HG03442 (cell line): Measurements from ENCODE around the gene GRIK5.
"Not testable (repeated sequence)": the region's sequence is repeated elsewhere in the genome, so short reads cannot be mapped to it uniquely, and the experiment has no call there.

ENCODE experiments used
- ATAC-seq: cut with Tn5 transposase; IDR thresholded peaks from one replicate; pipeline ENCODE4 v1.9.1; 2021; ENCODE audit warnings: mild to moderate bottlenecking, moderate library complexity; ENCODE audit not compliant: unreplicated experiment

GRIK5 gene

DNA sequence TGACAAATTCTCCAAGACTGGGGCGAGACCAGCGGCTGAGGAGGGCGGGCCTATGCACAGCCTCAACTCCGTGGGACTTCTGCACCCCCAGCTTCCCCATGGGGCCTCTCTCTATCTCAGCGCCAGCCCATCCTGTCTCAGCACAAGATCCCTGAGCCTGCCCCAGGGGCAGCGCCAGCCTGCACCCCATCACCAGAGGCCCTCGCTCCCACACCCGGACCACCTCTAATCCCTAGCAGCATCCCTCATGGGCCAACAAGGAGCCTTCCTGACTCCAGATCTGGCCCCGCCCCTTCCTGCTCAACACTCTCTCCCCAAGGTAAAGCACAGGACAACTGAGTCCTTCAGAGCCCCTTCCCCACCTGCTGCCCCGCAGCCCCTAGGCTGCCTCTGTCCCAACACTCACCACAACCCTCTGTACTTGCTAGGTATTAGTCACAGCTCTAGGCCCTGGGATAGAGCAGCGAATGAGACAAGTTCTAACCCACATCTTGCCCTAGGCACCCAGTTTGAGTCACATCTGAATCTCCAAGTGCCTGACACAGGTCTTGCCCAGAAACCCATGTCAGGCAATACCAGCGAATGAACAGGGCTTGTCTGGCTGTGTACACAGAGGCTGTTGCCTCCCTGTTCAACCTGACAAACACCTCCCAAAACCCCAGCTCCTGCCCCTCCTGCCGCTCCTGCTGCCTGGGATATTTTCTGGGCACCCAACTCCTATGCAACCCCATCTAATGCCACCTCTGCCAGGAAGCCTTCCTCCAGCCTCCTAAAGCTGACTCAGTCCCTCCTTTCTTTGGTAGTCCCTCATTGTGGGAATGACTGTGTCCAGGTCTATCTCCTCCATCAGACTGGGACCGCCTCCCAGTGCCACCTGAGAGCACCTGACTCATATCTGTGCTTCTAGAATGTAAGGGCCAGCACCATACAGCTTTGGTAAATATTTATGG is 18.6 kb downstream of the GRIK5 start:
- ATAC-seq = no peak

DNA sequence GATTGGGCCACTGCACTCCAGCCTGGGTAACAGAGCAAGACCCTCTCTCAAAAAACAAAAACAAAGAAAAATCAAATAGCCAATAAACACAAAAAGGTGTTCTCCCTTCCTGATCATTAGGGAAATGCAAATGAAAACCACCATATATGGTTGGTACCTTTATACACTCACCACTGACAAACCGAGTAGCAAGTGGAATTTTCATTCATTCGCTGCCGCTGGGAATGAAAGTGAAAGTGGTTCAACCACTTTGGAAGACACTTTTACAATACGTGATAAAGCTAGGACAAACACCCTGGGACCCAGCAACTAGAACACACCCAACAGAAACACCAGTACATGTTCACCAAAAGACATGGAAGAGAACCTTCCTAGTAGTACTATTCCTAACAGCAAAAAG is 21.0 kb downstream of the GRIK5 start:
- no peak for ATAC-seq

DNA sequence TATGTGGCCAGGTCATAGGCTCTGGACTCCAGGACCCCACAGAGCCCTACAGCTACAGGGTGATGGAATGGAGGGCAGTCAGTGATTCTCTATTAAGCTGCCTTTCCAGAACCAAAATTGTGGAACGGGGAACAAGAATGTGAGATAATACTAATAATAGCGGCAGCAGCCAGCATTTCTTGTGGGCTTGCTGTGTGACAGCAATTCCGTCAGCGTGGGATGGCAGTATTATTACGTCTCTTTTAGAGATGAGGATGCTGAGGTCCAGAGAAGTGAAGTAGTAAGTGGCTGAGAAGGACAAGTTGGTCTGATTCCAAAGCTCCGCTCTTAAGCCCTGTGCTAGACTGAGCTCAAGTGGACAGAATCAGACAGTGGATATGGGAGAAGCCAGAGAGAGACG is 24.4 kb downstream of the GRIK5 start:
- ATAC-seq = no peak

DNA sequence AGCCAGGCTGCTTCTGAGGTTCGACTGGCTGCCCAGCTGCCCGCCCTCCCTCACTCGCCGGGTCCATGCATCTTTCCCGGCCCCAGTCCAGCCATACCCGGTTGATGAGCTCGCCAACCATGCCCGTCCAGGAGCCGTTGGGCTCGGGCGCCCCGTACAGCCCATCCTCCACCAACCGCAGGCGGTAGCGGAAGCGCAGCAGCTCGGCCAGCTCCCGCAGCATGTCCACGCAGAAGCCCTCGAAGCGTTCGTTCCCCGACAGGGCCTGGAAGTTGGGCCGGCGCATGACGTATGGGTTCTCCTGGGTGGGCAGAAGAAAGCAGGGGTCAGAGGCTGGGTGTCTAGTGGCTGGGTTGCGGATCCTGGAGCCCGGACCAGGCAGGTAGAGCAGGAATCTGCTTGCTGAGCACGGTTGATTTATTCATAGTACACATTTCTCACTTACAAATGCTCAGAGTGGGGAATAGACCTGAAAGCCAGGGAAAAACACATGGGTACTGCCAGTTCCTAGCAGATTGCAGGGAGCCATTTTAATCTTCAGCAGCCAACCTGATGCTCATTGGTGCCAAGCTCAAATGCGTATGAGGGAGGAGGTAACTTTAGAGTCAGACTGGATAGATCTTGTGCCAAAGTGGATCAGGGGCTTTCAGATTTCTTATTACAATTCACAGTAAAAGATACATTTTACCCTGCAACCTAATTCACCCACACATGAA is 27.4 kb downstream of the GRIK5 start:
- ATAC-seq = no peak

DNA sequence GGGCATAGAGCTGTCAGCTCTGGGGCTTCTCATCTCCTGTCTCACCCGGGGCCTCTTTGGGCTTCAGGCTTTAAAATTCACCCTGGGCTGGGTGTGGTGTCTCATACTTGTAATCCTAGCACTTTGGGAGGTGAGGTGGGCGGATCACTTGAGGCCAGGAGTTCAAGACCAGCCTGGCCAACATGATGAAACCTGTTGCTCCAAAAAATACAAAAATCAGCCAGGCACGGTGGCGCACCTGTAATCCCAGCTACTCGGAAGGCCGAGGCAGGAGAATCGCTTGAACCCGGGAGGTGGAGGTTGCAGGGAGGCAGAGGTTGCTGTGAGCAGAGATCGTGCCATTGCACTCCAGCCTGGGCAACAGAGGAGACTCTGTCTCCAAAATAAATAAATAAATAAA is 29.5 kb downstream of the GRIK5 start:
- not testable (repeated sequence) for ATAC-seq

DNA sequence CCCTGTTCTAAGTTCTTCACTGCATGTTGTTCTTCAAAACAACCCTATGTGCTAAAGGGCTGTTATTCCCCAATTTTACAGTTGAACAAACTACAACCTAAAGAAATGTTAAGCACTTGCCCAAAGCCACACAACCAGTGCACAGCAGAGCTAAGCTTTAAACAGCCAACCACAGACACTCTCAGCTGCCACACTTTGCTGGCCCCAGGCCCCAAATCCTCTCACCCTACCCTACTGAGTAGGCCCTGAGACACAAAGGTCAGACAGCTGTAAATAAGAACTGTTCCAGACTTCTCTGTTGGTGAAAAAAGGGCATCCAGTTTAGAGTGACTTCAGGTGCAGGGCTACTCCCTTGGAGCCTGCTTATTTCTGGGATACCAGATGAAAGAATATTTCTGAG is 30.0 kb downstream of the GRIK5 start:
- ATAC-seq = no peak

DNA sequence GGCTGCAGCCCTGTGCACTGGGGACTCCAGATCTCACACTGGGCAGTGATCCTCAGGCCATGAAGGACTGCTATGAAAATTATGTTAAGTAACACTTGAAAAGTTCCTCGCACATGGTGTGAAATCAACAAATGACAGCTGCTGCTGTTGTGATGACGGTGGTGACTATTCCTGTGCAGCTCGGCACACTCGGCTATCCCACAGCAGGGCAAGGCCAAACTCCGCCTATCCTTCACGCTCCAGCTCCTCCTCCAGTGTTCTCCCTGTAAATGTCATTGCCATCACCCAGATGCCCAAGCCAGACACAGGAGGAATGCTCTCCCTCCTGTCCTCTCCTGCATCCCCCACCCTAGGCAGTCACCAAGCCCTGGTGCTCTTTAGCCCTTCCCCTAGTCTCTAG is 31.3 kb downstream of the GRIK5 start:
- ATAC-seq = no peak

DNA sequence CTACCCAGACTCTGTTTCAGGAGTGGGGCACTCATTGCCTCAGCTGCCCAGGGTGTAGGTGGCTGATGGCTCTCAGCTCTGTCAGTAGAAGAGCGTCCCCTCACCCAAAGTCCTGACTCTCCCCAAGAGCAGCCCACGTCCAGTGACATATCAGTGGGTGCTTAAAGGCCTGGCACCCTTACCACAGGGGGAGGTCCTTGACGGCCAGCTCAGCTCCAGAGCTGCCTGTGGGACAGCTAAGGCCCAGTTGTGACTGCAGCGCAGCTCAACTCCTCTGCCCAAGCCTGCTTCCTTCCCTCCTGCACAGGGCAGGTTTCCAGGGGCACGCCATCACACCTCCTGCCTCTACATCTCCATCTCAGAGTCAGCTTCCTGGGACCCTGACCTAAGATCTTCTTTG is 32.4 kb downstream of the GRIK5 start:
- no peak for ATAC-seq

DNA sequence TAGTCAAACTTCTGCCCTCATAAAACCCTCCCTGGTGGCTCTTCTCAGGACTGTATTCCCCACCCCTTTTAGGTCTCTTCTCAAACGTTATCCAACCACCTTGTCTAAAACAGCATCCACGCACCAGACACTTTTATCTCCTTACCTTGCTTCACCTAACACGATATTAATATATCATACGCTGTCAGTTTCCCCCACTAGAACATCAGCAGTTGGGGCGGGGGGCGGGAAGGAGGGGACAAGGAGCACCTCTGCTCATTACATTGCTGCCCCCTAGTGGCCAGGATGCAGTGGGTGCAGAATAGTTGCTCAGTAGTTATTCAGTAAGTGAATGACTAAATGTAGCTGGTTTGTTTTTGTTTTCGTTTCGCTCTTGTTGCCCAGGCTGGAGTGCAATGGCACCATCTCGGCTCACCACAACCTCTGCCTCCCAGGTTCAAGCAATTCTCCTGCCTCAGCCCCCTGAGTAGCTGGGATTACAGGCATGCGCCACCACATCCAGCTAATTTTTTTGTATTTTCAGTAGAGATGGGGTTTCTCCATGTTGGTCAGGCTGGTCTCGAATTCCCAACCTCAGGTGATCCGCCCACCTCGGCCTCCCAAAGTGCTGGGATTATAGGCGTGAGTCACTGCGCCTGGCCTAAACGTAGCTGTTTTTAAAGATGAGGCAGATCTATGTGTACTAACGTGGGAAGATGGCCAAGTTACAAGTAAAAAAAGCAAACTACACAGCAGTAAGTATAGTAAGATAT is 35.2 kb downstream of the GRIK5 start:
- peak; percentile 41 for ATAC-seq

DNA sequence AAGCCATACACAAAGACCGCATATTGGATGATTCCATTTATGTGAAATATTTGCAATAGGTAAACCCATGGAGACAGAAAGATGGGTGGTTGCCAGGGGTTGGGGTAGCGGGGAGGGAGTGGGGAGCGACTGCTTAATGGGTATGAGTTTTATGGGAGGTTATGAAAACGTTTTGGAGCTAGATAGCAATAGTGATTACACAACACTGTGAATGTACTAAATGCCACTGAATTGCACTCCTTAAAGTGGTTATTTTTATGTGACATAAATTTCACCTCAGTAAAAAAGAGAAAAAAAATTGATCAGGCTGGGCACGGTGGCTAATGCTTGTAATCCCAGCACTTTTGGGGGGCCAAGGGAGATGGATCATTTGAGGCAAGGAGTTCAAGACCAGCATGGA is 36.6 kb downstream of the GRIK5 start:
- ATAC-seq = no peak

DNA sequence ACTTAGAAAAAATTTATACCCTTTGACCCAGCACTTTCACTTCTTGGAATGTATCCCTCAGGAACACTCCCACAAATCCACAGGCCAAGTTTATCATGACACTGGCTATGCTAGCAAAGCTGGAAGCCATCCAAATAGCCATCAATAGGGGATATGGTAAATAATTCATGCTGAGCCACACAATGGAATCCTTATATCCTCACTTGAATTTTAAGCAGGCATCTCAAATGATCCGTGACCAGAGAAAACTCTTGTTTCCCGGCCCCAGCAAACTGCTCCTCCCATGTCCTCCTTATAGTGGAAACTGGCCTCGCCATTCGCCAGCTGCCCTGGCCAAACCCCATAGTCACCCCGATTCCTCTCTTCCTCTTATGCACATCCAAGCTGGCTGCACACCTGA is 37.6 kb downstream of the GRIK5 start:
- ATAC-seq = no peak

DNA sequence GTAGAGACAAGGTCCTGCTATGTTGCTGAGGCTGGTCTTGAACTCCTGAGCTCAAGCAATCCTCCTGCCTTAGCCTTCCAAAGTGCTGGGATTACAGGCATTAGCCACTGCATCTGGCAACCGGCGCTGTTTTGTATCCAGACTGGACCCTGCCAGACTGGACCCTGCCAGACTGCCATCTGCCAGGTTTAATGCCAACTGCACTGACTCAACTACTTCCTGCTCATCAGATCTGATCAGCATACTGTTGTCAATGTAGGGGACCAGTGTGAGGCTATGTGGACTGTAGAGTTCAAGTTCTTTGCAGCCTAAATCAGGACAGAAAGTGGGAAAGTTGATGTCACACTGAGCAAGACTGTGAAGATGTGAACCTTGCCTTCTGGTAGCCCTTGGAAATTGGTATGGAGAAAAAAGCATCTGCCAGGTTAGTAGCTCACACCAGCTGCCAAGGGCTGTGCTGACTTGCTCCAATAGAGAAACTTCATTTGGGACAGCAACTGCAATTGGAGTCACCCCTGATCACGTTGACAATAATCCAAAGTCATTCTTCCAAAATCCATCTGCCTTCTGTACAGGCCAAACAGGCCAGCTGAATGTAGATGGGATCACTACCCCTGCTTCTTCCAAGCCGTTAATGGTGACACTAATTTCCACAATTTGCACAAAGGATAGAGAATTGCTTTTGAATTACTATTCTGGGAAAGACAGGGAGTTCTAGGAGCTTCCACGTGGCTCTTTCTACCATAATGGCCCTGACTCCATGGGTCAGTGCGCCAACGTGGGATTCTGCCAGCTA is 39.2 kb downstream of the GRIK5 start:
- no peak for ATAC-seq

DNA sequence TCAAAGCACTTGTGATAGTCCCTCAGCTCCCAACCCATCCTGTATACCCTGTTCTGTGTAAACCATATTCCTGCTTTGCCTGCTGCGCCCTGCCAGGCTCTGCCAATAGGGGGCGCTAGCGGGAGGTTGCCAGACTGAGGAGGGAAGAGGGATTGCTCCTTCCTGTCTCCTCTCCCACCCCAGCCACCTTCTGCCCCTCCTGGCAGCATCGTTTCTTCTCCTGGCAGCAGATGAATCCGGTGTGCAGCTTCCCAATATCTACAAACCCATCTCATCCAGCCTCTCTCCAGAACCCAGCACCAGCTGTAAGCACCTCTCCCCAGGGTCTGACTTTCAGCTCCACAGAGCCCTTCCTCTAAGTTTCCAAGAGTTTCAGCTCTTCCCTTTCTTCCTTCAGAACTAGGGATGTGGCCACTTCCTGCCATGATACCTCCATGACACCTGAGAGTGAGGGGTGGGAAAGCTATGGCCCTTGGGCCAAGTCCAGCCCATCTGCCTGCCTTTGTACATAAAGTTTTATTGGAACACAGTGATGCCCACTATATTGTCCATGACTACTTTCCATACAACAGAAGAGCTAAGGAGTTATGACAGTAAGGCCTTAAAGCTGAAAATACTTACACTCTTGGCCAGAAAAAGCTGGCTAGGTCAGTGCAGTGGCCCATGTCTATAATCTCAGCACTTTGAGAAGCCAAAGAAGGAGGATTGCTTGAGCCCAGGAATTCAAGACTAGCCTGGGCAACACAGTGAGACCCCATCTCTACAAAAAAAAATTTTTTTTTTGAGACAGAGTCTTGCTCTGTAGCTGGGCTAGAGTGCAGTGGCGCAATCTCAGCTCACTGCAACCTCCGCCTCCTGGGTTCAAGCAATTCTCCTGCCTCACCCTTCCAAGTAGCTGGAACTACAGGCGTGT is 41.4 kb downstream of the GRIK5 start:
- ATAC-seq = no peak

DNA sequence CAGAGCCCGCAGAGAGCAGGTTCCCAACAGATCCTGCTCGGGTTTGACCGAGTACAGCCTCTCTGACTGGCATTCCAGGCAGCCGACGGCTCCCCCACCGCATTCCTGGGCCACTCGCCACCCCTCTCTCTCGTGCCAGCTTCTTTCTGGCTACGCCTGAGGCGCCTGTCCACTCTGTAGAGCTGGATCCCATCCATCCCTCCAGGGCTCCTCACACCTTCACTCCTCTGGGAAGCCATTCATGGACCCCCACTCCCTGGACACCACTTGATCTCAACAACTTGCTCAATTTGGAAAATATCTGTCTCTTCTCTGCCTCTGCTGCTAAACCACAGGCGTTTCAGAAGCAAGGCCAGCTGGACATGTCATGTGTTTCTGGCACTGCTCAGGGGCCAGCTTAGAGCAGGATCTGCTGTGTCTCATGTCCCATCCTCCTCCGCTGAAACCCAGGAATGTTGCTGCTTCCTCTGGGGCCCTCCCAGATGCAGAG is 45.3 kb downstream of the GRIK5 start:
- no peak for ATAC-seq

DNA sequence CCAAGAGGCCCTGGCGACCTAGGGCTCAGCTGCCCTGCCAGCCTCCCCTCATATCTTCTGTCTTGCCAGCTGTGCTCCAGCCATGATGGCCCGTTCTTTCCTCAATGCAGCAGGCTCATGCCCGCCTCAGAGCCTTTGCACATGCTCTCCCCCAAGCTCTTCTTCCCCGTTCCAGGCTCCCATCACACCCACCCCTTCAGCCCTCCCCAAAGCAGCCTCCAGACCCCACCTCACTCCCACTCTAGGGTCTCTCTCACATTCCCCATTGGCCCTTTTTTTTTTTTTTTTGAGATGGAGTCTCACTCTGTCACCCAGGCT is 46.1 kb downstream of the GRIK5 start:
- ATAC-seq = no peak

DNA sequence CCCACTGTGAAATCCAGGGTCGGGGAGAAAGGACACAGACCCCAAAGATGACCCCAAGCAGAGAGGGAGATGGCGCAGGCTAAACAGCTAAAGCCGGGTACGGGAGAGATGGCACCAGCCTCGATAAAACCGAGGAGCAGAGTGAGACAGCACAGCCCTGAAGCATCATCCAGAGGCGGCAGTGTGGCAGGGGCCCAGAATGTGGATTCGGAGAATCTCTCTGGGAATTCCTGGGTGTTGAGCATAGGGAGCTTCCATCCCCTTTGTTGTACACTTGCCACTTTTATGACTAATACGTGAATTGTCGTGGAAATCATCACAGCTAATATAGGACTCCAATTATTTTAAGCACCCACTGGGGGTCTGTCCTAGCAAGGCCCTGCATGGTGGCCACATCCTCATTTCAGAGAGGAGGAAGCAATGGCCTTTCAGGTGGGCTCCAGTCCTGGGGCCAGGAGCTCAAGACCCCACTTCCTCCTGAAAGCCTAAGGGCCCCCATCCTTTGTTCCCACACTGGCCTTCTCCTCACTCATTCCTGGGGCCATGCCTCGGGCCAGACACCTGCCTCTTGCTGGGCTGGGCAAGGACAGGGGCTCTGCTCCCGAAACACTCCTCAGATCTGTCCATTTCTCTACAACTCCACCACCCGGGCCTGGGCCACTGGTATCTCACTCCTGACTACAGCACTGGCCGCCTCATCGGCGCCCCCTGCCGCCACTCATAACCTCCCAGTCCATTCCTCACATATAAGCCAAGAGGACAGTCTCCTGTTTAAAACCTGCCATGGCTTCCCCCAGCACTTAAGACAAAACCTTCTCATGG is 46.7 kb downstream of the GRIK5 start:
- no peak for ATAC-seq

DNA sequence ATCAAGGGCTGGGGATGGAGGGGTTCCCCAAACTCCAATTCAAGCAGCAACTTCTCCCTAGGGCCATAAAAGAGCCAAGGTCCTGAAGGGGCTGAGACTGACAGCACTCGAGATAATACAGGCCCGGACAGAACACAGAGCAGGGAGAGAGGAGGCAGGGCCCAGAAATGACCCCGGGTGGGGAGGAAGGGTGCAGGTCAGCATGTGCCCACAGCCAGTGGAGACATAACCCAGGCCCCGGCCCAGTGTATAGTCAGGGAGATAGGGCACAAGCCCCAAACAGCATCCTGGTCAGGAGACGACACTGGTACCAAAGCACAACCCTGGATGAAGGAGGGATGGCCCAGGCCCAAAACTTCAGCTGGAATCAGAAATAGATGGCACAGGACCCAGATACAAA is 47.4 kb downstream of the GRIK5 start:
- no peak for ATAC-seq

DNA sequence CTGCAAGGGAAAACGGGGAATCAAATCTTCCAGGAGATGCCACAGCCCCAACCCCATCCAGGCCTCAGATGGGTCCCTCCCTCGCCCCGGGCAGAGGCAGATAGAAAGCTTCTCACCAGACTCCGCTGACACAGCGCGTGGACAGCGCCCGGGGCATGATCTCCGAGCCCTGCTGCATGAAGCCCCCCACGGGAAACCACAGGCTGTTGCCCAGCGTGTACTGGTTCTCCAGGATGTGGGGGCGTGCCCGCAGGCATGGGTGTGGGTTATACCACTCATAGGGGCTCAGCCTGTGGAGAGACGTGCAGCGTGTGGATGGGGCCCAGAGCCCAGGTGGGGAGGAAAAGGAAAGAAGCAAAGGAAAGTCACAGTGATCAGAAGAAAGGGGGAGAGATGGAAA is 48.8 kb downstream of the GRIK5 start:
- ATAC-seq = no peak
